BE2C (cell line): ENCODE results near the gene RNF14.
A peak's percentile ranks its signal among the peaks of the same experiment; 100 is the strongest.

Experiments used
- DNase-seq: peaks from one replicate; pipeline ENCODE4 v3.0.0-alpha.2; 2020
- H3K27me3 ChIP-seq: fragments of 250-450 bp; sonication (Bioruptor Pico); 2 replicates; pipeline ENCODE4 v1.5.1; 2020; ENCODE audit warnings: mild to moderate bottlenecking
- H3K36me3 ChIP-seq: fragments of 250-450 bp; sonication (Bioruptor Pico); 2 replicates; pipeline ENCODE4 v1.5.1; 2020; ENCODE audit warnings: mild to moderate bottlenecking
- H3K4me1 ChIP-seq: fragments of 250-450 bp; sonication (Bioruptor Pico); 2 replicates; pipeline ENCODE4 v1.5.1; 2020
- H3K4me3 ChIP-seq: 2 replicates; pipeline ENCODE4 v1.5.1; 2011; ENCODE audit warnings: low read depth, low read length
- H3K9me3 ChIP-seq: fragments of 250-450 bp; sonication (Bioruptor Pico); 2 replicates; pipeline ENCODE4 v1.5.1; 2020
- TF ChIP-seq, protein P1 (sequence below): IDR thresholded peaks from 2 replicates; pipeline ENCODE4 v1.5.1; 2012; ENCODE audit warnings: mild to moderate bottlenecking, low read depth, low read length

Gene RNF14

DNA sequence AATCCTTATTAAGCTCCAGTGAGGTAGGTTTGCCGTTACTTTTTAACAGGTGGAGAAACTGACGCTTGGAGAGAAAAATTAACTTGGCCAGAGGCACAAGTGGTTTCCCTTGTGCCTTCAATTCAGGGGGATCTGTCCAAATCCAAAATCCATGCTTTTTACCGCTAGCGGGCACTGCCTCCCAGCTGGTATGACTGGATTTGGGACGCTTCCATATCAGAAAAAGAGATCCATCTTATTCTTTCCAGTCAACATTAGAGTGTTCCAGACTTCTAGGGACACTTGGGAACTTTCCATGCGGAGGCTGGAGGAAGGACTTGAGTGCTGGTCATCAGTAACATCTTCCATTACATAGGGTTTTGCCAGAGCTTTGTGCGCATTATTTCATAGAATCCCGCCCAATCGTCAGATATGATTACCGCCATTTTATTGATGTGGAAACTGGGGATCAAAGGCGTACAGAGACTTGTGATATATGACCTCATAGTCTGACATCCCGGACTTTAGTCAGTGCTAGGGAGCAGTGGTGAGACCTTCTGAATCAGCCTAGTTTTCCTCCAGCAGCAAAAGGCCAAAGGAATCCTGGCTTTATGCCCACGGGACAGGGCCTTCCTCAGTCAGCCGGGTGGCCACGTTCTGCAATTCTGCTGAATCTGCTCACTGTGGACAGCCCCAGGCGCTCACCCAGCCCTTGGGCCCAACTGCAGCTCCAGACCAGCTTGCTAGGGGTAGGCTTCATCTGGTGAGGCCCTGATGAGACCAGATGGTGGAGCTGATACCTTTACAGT lies 45.0 kb downstream of the RNF14 start:
- Histone ChIP-seq H3K9me3 (no peaks in the 10 kb centered on the region), H3K27me3 (no peaks in the 10 kb centered on the region), H3K36me3 (peaks cover 4% of the 10 kb centered on the region; the same call in 1 of the 2 replicates), H3K4me1 (peaks cover 3% of the 10 kb centered on the region; the same call in 1 of the 2 replicates), H3K4me3 (no peak overlapping the region)
- TF ChIP-seq, protein P1, sequence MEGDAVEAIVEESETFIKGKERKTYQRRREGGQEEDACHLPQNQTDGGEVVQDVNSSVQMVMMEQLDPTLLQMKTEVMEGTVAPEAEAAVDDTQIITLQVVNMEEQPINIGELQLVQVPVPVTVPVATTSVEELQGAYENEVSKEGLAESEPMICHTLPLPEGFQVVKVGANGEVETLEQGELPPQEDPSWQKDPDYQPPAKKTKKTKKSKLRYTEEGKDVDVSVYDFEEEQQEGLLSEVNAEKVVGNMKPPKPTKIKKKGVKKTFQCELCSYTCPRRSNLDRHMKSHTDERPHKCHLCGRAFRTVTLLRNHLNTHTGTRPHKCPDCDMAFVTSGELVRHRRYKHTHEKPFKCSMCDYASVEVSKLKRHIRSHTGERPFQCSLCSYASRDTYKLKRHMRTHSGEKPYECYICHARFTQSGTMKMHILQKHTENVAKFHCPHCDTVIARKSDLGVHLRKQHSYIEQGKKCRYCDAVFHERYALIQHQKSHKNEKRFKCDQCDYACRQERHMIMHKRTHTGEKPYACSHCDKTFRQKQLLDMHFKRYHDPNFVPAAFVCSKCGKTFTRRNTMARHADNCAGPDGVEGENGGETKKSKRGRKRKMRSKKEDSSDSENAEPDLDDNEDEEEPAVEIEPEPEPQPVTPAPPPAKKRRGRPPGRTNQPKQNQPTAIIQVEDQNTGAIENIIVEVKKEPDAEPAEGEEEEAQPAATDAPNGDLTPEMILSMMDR = no peak
- peak; percentile 21 for DNase-seq

DNA sequence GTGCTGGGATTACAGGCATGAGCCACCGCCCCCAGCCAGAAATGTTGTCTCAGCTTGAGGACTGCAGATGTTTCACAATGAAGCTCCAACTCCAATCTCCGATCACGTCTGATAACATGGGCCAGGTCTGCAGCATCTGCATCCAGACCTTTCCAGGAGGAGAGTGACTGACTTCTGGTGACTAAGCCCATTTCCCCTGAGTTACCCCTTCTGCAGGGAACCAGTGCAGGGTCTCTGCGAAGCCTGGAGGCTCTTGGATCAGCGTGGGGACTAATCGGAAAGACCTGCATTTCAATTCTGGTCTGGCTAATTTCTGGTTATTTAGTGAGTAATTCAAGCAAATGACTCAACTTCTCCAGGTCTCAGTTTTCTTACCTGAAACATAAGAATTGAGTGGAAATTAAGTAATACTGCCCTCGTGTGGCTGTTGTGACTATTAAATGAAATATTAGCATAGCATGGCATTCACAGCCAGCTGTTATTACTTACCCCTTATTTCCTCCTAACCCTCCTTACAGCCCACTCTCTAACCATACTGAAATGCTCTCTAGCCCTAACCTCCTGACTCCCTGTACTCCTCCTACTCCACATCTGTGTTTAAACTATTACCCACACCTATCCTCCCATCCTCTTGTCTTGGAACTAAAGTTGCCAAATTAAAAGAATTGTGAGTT lies 46.1 kb downstream of the RNF14 start:
- peak; percentile 35 for DNase-seq
- H3K27me3 ChIP-seq = no peaks in the 10 kb centered on the region
- H3K36me3 ChIP-seq = 0 out of 2 replicates have a peak, but pooled peaks cover 4% of the 10 kb centered on the region
- H3K4me1 ChIP-seq = peaks cover 3% of the 10 kb centered on the region; the same call in 1 of the 2 replicates
- TF ChIP-seq, protein P1 = peak; percentile 58
- 0 out of 2 replicates have a peak, but pooled peaks cover under 1% of the 10 kb centered on the region for H3K9me3 ChIP-seq
- no peak overlapping the region for H3K4me3 ChIP-seq

DNA sequence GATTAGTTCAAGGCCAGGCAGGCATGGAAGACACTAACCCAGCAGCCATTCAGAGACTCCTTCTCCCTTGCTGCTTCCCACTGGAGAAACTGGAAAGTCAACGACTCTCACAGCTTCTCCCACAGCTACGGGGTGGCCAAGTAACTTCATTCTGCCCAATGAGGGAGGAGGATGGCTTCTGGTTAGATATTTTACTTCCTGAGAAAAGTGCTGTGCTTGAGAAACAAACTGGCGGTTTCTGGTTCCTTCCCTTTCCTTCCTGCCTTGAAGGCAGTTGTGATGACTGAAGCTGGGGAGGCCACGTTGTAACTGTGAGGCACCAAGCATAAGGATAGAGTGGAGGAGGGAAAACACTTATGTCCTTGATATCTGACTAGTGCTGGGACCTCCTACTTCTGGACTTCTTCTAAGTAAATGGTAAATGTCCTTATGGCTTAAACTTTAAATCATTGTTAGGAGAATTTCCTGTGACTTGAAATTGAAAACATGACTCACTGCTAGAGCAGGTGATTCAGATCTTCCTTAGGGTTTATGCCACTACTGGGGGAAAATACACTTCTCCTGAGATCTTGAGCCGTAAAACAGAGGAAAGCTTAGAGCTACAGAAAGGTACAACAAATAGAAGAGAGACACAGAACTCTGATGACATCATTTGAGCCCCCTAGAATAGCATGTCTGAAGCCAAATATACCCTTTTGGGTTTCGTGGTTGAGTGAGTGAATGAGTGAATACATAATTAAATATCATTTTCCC lies 47.1 kb downstream of the RNF14 start:
- Histone ChIP-seq H3K27me3 (no peaks in the 10 kb centered on the region), H3K4me1 (peaks cover 3% of the 10 kb centered on the region; the same call in 1 of the 2 replicates), H3K9me3 (peaks cover 4% of the 10 kb centered on the region; the same call in 1 of the 2 replicates), H3K4me3 (no peak overlapping the region), H3K36me3 (0 out of 2 replicates have a peak, but pooled peaks cover 4% of the 10 kb centered on the region)
- TF ChIP-seq, protein P1 = no peak
- DNase-seq = no peak

DNA sequence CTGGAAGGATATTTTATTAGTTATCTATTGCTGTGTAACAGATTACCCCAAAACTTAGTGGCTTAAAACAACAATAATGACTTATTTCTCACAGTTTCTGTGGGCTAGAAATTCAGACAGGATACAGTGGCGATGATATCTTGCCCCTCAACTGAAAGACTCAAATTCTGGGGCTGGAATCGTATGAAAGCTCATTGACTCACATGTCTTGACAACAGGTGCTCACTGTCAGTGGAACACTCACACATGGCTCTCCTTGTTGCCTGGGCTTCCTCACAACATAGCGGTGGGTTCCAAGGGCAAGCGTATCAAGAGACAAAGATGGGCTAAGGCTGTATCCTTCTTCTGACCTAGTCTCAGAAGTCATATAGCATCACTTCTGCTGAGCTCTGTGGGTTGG lies 47.7 kb downstream of the RNF14 start:
- DNase-seq = no peak
- H3K4me1 ChIP-seq = peaks cover 3% of the 10 kb centered on the region; the same call in 1 of the 2 replicates
- TF ChIP-seq, protein P1 = no peak

DNA sequence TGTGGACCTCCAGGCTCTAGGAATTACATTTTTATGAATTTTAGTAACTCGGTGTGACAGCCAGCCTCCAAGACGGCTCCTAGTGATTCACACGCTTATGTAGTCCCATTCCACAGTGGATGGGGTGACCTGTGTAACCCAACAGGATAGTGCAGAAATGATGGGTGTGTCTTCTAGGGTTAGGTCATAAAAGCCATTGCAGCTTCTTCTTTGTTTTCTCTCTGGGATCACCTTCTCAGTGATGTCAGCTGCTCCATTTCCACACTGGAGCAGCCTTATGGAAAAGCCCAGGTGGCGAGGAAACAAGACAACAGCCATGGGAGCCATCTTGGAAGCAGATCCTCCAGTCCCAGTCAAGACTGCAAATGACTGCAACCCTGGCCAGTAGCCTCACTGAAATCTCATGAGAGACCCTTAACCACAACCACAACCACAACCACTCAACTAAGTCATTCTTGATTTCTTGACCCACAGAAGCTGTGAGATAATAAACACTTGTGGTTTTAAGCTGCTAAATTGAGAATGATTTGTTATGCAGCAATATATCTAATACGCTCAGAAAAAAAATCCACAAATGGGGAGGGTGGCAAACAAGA lies 49.0 kb downstream of the RNF14 start:
- Histone ChIP-seq H3K36me3 (no peaks in the 10 kb centered on the region), H3K4me1 (peaks cover 3% of the 10 kb centered on the region; the same call in 1 of the 2 replicates), H3K9me3 (peaks cover 4% of the 10 kb centered on the region; the same call in 1 of the 2 replicates), H3K27me3 (no peaks in the 10 kb centered on the region), H3K4me3 (no peak overlapping the region)
- DNase-seq = no peak
- TF ChIP-seq, protein P1 = no peak

More for the DNA sequence above, 47.7 kb downstream of the RNF14 start:
- no peaks in the 10 kb centered on the region for H3K27me3 ChIP-seq
- 0 out of 2 replicates have a peak, but pooled peaks cover 3% of the 10 kb centered on the region for H3K36me3 ChIP-seq
- H3K9me3 ChIP-seq = peaks cover 4% of the 10 kb centered on the region; the same call in 1 of the 2 replicates
- no peak overlapping the region for H3K4me3 ChIP-seq
